PC-3 (cell line): ENCODE measurements around the gene TSPAN2.

Experiments used
- EZH2 ChIP-seq: fragments of 300-600 bp; sonication (generic); IDR thresholded peaks from one replicate; pipeline ENCODE4 v1.6.1; 2017; ENCODE audit warnings: antibody characterized with exemption, mild to moderate bottlenecking, low read length; ENCODE audit not compliant: unreplicated experiment
- EZH2phosphoT487 ChIP-seq: fragments of 300-600 bp; sonication (generic); IDR thresholded peaks from 2 replicates; pipeline ENCODE4 v1.6.1; 2018; ENCODE audit warnings: mild to moderate bottlenecking, antibody characterized with exemption, low read length, borderline replicate concordance
- TF ChIP-seq, protein P1 (sequence below): fragments of 300-600 bp; sonication (generic); conservative IDR thresholded peaks from 2 replicates; pipeline ENCODE4 v1.5.1; 2017; ENCODE audit warnings: antibody characterized with exemption, low read depth, mild to moderate bottlenecking, low read length

- no peak for TF ChIP-seq EZH2phosphoT487
- TF ChIP-seq, protein P1, sequence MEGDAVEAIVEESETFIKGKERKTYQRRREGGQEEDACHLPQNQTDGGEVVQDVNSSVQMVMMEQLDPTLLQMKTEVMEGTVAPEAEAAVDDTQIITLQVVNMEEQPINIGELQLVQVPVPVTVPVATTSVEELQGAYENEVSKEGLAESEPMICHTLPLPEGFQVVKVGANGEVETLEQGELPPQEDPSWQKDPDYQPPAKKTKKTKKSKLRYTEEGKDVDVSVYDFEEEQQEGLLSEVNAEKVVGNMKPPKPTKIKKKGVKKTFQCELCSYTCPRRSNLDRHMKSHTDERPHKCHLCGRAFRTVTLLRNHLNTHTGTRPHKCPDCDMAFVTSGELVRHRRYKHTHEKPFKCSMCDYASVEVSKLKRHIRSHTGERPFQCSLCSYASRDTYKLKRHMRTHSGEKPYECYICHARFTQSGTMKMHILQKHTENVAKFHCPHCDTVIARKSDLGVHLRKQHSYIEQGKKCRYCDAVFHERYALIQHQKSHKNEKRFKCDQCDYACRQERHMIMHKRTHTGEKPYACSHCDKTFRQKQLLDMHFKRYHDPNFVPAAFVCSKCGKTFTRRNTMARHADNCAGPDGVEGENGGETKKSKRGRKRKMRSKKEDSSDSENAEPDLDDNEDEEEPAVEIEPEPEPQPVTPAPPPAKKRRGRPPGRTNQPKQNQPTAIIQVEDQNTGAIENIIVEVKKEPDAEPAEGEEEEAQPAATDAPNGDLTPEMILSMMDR: no peak
- TF ChIP-seq EZH2: no peak
Observed at GRCh38 chr1:115098979-115099692, 9.8 kb upstream of the TSPAN2 start.
